NCI-H1105 (cell line): ENCODE results near the gene PRKAR2A.
"Not testable (repeated sequence)": the region's sequence is repeated elsewhere in the genome, so short reads cannot be mapped to it uniquely, and the experiment has no call there.

Experiments used
- DNase-seq: peaks from one replicate; lab custom pipeline; 2025; lab: John Stamatoyannopoulos, UW

PRKAR2A gene

DNA sequence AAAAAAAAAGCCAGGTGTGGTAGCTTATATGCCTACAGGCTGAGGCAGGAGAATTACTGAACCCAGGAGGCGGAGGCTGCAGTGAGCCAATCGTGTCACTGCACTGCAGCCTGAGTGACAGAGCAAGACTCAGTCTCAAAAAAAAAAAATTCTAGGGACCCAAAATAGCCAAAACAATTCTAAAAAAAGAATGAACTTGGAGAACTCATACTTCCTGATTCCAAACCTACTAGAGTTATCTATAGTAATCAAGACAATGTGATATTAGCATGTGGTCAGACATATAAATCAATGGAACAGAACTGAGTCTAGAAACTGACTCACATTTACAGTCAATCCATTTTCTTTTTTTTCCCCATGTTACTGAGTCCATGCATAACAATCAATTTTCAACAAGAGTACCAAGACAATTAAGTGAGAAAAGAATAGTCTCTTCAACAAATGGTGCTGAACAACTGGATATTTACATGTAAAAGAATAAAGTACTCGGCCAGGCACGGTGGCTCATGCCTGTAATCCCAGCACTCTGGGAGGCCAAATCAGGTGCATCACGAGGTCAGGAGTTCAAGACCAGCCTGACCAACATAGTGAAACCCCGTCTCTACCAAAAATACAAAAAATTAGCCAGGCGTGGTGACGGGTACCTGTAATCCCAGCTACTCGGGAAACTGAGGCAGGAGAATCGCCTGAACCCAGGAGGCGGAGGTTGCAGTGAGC, 11.9 kb downstream of the PRKAR2A start:
- no peak for DNase-seq

DNA sequence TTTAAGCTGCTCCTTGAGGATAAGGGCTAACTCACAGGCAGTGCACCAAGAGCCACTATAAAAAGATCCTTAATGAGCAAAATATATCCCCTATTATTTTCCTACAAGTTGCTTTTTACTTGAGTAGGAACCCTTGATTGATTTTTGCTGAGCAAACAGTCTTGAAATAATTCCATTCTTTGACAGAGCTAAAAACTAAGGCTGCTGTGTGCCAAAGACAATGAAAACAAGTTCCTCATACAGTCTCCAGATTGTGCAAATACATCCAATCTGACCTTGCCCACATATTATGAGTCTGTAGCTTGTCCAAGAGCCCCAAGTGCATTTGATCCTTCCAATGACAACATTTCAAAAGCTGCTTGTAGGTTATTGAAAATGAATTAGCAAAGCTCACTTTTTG, 15.0 kb downstream of the PRKAR2A start:
- DNase-seq, result no peak

DNA sequence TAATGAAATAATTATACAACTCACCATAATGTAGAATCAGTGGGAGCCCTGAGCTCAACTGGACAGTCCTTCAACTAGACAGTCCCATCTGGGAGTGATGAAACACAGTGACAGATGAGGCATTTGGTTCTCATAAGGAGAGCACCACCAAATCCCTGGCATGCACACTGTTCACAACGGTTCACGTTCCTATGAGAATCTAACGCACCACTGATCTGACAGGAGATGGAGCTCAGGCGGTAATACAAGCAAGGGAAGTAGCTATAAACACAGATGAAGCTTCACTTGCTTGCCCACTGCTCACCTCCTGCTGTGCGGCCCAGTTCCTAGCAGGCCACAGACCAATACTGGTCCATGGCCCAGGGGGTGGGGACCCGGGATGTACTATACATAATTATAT, 17.0 kb downstream of the PRKAR2A start:
- DNase-seq, result no peak

DNA sequence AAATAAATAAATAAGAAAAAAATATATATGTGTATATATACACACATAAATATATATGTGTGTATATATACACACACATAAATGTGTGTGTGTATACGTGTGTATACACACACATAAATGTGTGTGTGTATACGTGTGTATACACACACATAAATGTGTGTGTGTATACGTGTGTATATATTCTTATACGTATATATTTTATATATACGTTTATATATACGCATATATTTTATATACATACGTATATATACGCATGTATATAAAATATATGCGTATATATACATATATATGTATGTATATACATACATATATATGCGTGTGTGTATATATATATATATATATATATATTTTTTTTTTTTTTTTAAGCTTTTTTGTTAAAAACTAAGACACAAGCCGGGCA, 18.1 kb downstream of the PRKAR2A start:
- not testable (repeated sequence) for DNase-seq

DNA sequence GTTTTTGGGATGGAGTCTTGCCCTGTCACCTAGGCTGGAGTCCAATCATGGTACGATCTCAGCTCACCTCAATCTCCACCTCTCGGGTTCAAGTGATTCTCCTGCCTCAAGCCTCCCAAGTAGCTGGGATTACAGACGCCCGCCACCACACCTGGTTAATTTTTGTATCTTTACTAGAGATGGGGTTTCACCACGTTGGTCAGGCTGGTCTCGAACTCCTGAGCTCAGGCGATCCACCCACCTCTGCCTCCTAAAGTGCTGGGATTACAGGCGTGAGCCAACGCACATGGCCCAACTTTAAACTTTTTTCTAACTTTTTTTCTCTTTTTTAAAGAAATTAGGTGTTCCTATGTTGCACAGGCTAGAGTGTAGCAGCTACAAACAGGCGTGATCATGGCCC, 19.8 kb downstream of the PRKAR2A start:
- not testable (repeated sequence) for DNase-seq

DNA sequence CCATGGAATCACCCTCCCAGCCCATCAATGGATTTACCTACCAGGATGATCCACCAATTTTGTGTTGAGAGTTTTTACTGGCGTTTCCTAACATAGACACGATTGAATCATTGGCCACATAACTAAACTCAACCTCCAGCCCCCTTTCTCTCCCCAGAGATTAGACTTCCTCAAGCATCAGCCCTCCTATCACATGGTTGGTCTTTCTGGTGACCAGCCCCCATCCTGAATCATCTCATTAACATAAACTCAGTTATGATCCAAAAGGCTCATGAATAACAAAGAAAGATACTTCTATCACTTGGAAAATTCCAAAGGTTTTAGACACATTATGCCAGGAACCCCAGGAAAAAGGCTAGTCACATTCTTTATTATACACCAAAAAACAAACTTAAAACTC, 21.2 kb downstream of the PRKAR2A start:
- no peak for DNase-seq

DNA sequence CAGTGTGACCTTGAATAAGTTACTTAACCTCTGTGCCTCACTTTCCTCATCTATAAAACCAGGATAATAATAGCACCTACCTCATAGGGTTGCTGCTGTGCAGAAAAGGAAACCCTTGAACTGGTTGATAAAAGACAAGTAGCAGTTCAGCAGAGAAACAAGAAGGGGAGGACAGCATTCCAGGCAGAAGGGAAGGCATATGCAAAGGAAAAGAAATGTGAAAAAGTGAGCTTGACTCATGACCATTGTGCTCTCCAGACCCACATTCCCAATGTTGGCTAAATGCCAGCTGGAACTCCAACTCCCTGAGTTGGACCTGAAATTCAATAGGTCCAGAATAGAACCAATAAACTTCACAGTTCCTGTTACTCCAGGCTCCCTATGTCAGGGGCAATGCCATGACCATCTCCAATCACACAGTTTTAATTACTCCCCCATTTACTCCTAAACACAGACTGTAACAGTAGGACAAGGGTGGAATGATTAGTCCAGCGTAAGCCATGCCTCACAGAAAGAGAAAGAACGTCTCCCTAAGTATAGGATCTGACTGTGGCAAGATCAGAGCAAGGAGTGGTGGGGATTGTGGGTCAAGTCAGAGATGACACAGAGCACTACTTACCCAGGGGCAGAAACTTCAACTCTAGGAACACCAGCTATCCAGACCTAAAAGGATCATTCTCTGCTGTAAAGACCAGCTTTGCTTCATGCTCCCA, 26.9 kb downstream of the PRKAR2A start:
- DNase-seq, result no peak

DNA sequence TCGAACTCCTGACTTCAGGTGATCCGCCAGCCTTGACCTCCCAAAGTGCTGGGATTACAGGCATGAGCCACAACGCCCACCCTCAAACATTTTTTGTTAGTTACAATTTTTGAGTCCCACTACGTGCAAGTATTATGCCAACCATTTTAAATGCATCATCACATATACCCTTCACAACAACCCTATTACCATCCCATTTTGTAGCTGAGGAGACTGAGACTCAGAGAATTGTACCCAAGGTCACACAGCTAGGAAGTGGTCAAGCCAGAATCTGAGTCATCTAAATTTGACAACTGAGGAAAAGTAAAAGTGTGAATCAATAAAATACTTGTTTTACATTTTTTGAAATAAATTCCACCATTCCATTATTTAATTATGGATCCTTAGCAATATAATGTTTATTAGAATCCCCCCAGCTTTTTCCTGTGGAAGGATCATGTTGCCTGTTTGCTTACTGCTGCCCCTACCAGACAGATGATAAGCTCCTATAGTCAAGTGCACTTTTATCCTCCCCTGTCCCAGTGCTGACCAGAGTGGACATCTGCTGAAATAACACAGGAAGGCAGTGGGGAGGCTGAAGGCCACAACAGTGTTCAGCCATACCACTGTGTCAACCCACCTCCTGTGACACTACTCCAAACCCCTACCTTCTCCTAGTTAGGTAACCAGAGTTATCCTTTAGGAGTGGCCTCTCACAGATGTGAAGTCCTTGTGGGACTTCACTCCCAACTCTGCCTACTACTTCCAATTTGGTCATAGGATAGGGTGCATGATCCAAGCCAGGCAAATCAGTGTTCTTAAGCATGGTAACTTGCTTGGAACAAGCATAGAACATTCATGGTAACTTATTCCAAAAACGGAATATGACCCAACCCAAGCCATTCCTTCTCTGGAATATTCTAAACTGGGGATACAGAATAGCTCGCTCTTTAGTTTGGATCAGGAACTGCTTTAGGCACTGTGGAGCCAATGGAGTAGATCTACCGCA, 28.1 kb downstream of the PRKAR2A start:
- no peak for DNase-seq

DNA sequence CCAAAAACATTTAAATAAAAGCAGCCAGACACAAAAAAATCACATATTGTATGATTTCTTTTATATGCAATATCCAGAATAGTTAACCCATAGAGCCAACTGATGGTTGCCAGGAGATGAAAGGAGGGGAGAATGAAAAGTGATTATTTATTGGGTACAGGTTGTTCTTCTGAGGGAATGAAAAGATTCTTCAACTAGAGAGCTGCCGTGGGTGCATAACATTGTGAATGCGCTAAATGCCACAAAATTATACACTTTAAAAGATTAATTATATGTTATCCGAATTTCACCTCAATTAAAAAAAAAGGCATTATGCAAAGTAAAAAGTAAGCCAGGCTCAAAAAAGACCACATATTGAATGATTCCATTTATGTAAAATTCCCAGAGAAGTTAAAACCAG, 36.1 kb downstream of the PRKAR2A start:
- DNase-seq, result no peak

DNA sequence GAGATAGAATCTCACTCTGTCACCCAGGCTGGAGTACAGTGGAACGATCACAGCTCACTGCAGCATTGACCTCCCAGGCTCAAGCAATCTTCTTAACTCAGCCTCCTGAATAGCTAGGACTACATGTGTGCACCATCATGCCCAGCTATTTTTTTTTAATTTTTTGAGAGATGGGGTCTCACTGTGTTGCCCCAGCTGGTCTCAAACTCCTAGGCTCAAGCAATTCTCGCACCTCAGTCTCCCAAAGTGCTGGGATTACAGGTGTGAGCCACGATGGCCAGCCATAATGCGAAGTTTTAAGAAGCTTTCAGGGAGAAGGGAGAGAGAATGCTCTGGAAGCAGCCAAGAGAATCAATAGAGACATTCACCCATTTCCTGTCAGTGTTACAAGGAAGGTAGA, 42.7 kb downstream of the PRKAR2A start:
- DNase-seq, result no peak

DNA sequence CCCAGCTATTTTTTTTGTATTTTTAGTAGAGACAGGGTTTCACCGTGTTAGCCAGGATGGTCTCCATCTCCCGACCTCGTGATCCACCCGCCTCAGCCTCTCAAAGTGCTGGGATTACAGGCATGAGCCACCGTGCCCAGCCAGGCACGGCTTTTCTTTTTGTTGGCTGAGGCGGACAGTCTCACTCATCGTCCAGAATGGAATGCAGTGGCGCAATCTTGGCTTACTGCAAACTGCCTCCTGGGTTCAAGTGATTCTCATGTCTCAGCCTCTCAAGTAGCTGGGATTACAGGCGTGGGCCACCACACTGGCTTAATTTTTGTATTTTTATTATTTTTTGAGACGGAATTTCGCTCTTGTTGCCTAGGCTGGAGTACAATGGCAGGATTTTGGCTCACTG, 46.8 kb downstream of the PRKAR2A start:
- not testable (repeated sequence) for DNase-seq

DNA sequence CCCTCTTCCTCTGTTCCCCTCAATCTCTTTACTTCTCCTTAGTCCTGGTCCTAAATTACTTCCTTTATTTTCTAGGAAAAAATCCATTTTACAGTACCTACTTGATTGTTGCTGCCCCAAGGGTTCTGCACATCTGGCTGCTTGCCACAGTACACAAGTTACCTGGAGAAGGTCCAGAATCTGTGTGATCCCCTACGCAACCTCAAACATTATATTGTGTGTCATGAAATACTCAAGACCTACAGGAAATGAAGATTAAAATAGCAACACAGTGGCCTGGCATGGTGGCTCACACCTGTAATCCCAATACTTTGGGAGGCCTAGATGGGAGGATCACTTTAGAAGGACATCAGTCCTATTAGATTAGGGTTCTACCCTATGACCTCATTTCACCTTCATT, 48.7 kb downstream of the PRKAR2A start:
- no peak for DNase-seq

DNA sequence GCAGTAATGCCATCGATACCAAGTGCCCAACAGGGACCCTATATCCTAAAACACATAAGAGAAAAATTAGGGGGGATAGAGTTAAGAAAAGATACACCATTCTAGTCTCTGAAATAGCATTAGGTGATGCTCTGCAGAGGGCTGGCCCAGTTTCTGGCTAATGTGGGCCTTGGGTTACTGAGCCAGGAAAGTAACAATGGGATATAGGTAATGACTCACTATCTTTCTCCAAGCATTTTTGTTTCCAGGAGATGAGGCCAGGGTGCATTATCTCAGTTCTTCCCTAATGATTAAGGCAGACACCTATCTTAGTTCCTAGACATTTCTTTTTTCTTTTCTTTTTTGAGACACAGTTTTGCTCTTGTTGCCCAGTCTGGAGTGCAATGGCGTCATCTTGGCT, 50.0 kb downstream of the PRKAR2A start:
- no peak for DNase-seq

DNA sequence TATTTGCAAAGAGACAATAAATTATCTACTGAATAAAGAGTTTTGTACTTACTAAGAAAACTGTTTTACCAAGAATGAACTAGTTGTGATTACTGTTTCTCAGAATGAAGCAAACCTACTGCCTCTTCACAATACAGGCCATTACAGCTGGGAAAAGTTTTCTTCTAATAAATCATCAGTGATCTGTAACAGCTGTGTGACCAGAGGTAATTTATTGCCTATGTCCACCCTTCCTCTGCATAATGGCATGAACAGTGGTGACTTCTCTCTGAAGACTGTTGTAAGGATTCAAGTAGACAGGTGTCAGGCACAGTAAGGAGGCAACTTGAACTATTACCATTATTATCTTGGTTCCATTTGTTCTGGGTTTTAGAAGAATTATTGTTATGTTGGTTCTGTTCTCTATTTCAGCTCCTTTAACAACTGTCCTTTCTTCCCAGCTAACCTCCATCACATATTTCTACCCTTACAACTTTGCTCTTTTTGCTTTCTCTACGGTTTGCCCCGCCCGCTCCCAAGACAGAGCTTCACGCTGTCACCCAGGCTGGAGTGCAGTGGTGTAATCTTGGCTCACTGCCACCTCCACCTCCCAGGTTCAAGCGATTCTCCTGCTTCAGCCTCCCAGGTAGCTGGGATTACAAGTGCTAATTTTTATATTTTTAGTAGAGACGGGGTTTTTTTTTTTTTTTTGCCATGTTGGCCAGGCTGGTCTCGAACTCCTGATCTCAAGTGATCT, 51.5 kb downstream of the PRKAR2A start:
- no peak for DNase-seq

DNA sequence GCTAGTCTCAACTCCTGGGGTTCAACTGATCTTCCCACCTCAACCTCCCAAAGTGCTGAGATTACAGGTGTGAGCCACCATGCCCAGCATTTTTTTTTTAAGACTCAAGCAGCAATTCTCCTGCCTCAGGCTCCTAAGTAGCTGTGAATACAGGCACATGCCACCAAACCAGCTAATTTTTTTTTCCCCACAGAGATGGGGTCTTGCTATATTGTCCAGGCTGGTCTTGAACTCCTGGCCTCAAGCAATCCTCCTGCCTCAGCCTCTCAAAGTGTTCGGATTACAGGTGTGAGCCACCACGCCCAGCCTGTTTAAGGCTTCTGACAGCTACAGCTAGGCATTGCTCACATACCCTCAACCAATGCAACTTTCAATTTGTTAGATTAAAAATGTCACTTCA, 54.2 kb downstream of the PRKAR2A start:
- DNase-seq, result not testable (repeated sequence)

DNA sequence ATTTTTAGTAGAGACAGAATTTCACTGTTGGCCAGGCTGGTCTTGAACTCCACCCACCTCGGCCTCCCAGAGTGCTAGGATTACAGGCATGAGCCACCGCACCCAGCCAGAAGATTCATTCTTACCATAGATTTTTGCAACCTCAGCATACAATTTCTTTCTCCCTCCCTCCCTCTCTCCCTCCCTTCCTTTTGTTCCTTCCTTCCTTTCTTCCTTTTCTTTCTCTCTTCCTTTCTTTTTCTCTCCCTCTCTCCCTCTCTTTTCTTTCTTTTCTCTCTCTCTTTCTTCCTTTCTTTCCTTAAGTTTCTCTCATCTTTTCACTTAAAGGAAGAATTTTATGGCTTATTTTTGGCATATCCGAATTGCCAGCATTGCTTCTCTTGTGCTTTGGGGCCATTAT, 58.0 kb downstream of the PRKAR2A start:
- DNase-seq, result no peak

DNA sequence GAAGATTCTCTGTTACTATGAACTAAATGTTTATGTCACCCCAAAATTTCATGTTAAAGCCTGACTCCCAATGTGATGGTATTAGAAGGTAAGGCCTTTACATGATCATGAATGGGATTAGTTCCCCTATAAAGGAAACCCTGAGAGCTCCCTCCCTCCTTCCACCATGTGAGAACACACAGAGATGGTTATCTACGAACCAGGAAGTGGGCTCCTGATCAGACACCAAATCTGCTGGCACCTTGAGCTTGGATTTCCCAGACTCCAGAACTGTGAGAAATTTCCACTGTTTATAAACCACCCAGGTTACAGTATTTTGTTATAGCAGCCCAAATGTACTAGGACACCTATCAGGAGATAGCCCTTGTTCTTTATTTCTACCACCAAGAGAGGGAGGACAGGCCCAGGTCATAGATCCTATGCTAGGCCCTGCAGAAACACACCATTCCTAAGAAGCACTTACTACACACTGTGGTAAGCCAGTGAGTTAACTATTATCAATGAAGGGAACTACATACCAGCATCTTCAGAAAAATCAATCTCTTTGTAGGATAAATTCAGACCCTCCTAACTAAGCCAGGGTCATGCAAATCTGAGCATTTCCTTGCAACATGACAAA, 59.0 kb downstream of the PRKAR2A start:
- no peak for DNase-seq

DNA sequence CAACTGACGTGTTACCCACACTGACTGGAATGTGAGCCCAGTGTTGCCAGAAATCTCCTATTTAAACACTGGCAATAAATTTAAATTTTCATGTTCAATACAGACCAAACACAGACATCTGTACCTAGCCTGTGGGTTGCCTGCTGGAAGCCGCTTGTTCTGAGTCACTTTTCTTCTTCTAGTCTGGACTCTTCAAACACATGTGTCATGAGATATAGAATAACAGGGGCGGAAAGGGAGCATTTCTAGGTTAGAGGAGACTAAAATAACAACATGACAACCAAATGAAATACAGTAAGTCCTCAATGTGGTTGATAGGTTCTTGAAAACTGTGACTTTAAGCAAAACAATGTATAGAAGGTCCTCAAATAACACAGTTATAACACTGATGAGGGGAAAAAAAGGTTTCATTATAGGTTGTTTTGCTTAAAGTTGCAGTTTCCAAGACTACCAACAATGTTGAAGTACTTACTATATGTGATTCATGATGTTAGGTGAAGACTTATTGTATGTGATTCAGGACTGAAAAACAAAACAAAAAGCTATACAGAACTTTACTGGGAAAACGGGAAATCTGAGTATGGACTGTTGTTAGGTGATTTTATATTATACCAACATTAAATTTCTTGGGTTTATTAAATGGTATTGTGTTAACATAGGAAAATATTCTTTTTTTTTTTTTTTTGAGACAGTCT, 63.1 kb downstream of the PRKAR2A start:
- DNase-seq, result no peak

DNA sequence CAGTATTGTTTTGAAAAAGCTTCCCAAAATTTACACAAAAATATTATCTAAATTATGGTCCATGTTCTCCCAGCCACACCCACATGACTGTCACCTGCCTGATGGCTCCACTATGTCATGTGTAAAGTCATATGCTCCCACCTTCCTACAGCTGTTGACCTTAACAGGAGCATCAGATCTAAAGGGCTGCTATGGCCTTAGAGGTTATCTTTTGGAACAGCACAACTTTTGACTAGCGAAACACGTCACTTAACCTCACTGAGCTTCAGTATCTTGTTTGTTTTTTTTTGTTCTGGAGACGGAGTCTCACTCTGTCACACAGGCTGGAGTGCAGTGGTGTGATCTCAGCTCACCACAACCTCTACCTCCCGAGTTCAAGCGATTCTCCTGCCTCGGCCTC, 64.4 kb downstream of the PRKAR2A start:
- no peak for DNase-seq

DNA sequence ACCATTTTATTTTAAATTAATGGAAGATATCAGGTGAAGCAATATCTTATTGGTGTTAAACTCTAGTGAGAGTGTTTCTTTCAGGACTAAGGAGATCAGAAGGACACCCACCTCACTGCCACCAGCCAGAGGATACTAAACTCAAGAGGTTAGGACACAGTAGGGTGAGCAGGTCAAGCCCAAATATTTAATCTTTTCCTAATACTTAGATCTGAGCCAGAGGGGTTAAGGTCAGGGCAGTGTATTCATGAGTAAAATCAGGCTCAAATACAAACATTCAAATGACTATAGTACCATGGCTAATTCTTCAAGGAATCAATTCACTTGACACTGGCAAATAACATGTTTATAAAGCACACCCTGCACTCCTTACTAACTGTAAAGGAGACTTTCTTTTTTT, 65.6 kb downstream of the PRKAR2A start:
- no peak for DNase-seq

DNA sequence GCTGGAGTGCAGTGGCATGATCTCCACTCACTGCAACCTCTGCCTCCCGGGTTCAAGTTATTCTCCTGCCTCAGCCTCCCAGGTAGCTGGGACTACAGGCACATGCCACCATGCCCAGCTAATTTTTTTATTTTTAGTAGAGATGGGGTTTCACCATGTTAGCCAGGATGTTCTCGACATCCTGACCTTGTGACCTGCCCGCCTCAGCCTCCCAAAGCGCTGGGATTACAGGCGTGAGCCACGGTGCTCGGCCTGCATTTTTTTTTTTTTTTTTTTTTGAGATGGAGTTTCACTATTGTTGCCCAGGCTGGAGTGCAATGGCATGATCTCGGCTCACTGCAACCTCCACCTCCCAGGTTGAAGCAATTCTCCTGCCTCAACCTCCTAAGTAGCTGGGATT, 69.1 kb downstream of the PRKAR2A start:
- not testable (repeated sequence) for DNase-seq
